ENCODE measurements around the gene DCTN3.

DCTN3 gene

GRCh38 chr9:34633851-34634550, 13.7 kb upstream of the DCTN3 start:
- H3K27ac ChIP-seq (ENCODE audit: low read length): no peak overlapping the region
- DNase-seq (ENCODE audit: low read depth, low spot score): no peak
- no CpG with 5 or more reads among the region's 3 CpGs for WGBS (ENCODE audit: insufficient coverage, insufficient read length)

GRCh38 chr9:34633166-34633565, 12.9 kb upstream of the DCTN3 start:
- Histone ChIP-seq H3K9me3 (ENCODE audit: control insufficient read depth, insufficient read depth, low read length) (no peaks in the 10 kb centered on the region), H3K27me3 (ENCODE audit: control insufficient read depth, insufficient read depth, low read length) (peaks cover 27% of the 10 kb centered on the region), H3K27ac (ENCODE audit: low read length) (no peak overlapping the region), H3K36me3 (ENCODE audit: control insufficient read depth, insufficient read depth, low read length) (peaks cover 7% of the 10 kb centered on the region), H3K4me1 (ENCODE audit: control insufficient read depth, insufficient read depth, low read length) (no peaks in the 10 kb centered on the region; the same call in 1 of the 2 replicates), H3K4me3 (ENCODE audit: low read length) (no peak overlapping the region)
- WGBS (ENCODE audit: insufficient coverage, insufficient read length): no CpG with 5 or more reads among the region's 5 CpGs
- no peak for DNase-seq (ENCODE audit: low read depth, low spot score)

More at GRCh38 chr9:34633851-34634550, 13.7 kb upstream of the DCTN3 start:
- H3K9me3 ChIP-seq (ENCODE audit: control insufficient read depth, insufficient read depth, low read length): no peaks in the 10 kb centered on the region
- H3K4me3 ChIP-seq (ENCODE audit: low read length): no peak overlapping the region
- H3K27me3 ChIP-seq (ENCODE audit: control insufficient read depth, insufficient read depth, low read length): peaks cover 21% of the 10 kb centered on the region
- H3K4me1 ChIP-seq (ENCODE audit: control insufficient read depth, insufficient read depth, low read length): no peaks in the 10 kb centered on the region; the same call in 1 of the 2 replicates
- peaks cover 7% of the 10 kb centered on the region for H3K36me3 ChIP-seq (ENCODE audit: control insufficient read depth, insufficient read depth, low read length)

GRCh38 chr9:34630402-34631154, 10.3 kb upstream of the DCTN3 start:
- Histone ChIP-seq H3K36me3 (ENCODE audit: control insufficient read depth, insufficient read depth, low read length) (peaks cover 5% of the 10 kb centered on the region), H3K27me3 (ENCODE audit: control insufficient read depth, insufficient read depth, low read length) (peaks cover 51% of the 10 kb centered on the region), H3K9me3 (ENCODE audit: control insufficient read depth, insufficient read depth, low read length) (no peaks in the 10 kb centered on the region), H3K4me3 (ENCODE audit: low read length) (no peak overlapping the region), H3K4me1 (ENCODE audit: control insufficient read depth, insufficient read depth, low read length) (no peaks in the 10 kb centered on the region), H3K27ac (ENCODE audit: low read length) (no peak overlapping the region)
- WGBS (ENCODE audit: insufficient coverage, insufficient read length): no CpG with 5 or more reads among the region's 5 CpGs
- DNase-seq (ENCODE audit: low read depth, low spot score): no peak

- H3K4me1 ChIP-seq (ENCODE audit: control insufficient read depth, insufficient read depth, low read length): no peaks in the 10 kb centered on the region
- no peaks in the 10 kb centered on the region for H3K36me3 ChIP-seq (ENCODE audit: control insufficient read depth, insufficient read depth, low read length)
- H3K9me3 ChIP-seq (ENCODE audit: control insufficient read depth, insufficient read depth, low read length): no peaks in the 10 kb centered on the region
- H3K27me3 ChIP-seq (ENCODE audit: control insufficient read depth, insufficient read depth, low read length): peaks cover 60% of the 10 kb centered on the region
- DNase-seq (ENCODE audit: low read depth, low spot score): no peak
- no peak overlapping the region for H3K27ac ChIP-seq (ENCODE audit: low read length)
- no peak overlapping the region for H3K4me3 ChIP-seq (ENCODE audit: low read length)
- whole genome bisulfite sequencing (ENCODE audit: insufficient coverage, insufficient read length): no CpG with 5 or more reads among the region's 5 CpGs
These were observed 9.2 kb upstream of the DCTN3 start for GRCh38 chr9:34629491-34629808.

GRCh38 chr9:34628656-34629490, 8.6 kb upstream of the DCTN3 start, which contains the start of gene ARID3C:
Gene ARID3C, minus strand, starts transcription at chr9:34629066. Its CDS starts 1,052 bp downstream, at chr9:34628014.
- no peaks in the 10 kb centered on the region for H3K36me3 ChIP-seq (ENCODE audit: control insufficient read depth, insufficient read depth, low read length)
- peak within 1 kb of the TSS; percentile 10; the same call in 1 of the 2 replicates for H3K4me3 ChIP-seq (ENCODE audit: low read length)
- WGBS (ENCODE audit: insufficient coverage, insufficient read length): no CpG with 5 or more reads among the region's 69 CpGs
- H3K9me3 ChIP-seq (ENCODE audit: control insufficient read depth, insufficient read depth, low read length): no peaks in the 10 kb centered on the region
- H3K27me3 ChIP-seq (ENCODE audit: control insufficient read depth, insufficient read depth, low read length): peaks cover 64% of the 10 kb centered on the region
- no peak for DNase-seq (ENCODE audit: low read depth, low spot score)
- H3K27ac ChIP-seq (ENCODE audit: low read length): no peak within 1 kb of the TSS
- no peaks in the 10 kb centered on the region for H3K4me1 ChIP-seq (ENCODE audit: control insufficient read depth, insufficient read depth, low read length)

- Histone ChIP-seq H3K36me3 (ENCODE audit: control insufficient read depth, insufficient read depth, low read length) (no peaks in the 10 kb centered on the region), H3K27ac (ENCODE audit: low read length) (no peak overlapping the region), H3K27me3 (ENCODE audit: control insufficient read depth, insufficient read depth, low read length) (peaks cover 64% of the 10 kb centered on the region), H3K4me3 (ENCODE audit: low read length) (no peak overlapping the region), H3K4me1 (ENCODE audit: control insufficient read depth, insufficient read depth, low read length) (no peaks in the 10 kb centered on the region), H3K9me3 (ENCODE audit: control insufficient read depth, insufficient read depth, low read length) (no peaks in the 10 kb centered on the region)
- DNase-seq (ENCODE audit: low read depth, low spot score): no peak
- WGBS (ENCODE audit: insufficient coverage, insufficient read length): no CpG with 5 or more reads among the region's 20 CpGs
These were observed 7.7 kb upstream of the DCTN3 start for GRCh38 chr9:34627716-34628655.

GRCh38 chr9:34625186-34625486, 4.8 kb upstream of the DCTN3 start:
- DNase-seq (ENCODE audit: low read depth, low spot score): no peak
- H3K27ac ChIP-seq (ENCODE audit: low read length): no peak overlapping the region
- H3K4me1 ChIP-seq (ENCODE audit: control insufficient read depth, insufficient read depth, low read length): no peaks in the 10 kb centered on the region
- H3K27me3 ChIP-seq (ENCODE audit: control insufficient read depth, insufficient read depth, low read length): peaks cover 52% of the 10 kb centered on the region
- no peak overlapping the region for H3K4me3 ChIP-seq (ENCODE audit: low read length)
- no CpG with 5 or more reads among the region's 3 CpGs for WGBS (ENCODE audit: insufficient coverage, insufficient read length)
- H3K9me3 ChIP-seq (ENCODE audit: control insufficient read depth, insufficient read depth, low read length): no peaks in the 10 kb centered on the region
- no peaks in the 10 kb centered on the region for H3K36me3 ChIP-seq (ENCODE audit: control insufficient read depth, insufficient read depth, low read length)

- no CpG with 5 or more reads among the region's 39 CpGs for WGBS (ENCODE audit: insufficient coverage, insufficient read length)
- Histone ChIP-seq H3K4me3 (ENCODE audit: low read length) (peak overlapping the region; percentile 10; the same call in 1 of the 2 replicates), H3K27me3 (ENCODE audit: control insufficient read depth, insufficient read depth, low read length) (peaks cover 48% of the 10 kb centered on the region)
These were observed 4.3 kb upstream of the DCTN3 start for GRCh38 chr9:34624475-34625185.

GRCh38 chr9:34623374-34624235, 3.3 kb upstream of the DCTN3 start:
- Histone ChIP-seq H3K27ac (ENCODE audit: low read length) (no peak overlapping the region), H3K27me3 (ENCODE audit: control insufficient read depth, insufficient read depth, low read length) (peaks cover 41% of the 10 kb centered on the region), H3K9me3 (ENCODE audit: control insufficient read depth, insufficient read depth, low read length) (no peaks in the 10 kb centered on the region), H3K4me3 (ENCODE audit: low read length) (no peak overlapping the region), H3K36me3 (ENCODE audit: control insufficient read depth, insufficient read depth, low read length) (no peaks in the 10 kb centered on the region), H3K4me1 (ENCODE audit: control insufficient read depth, insufficient read depth, low read length) (no peaks in the 10 kb centered on the region)
- no CpG with 5 or more reads among the region's 63 CpGs for WGBS (ENCODE audit: insufficient coverage, insufficient read length)
- DNase-seq (ENCODE audit: low read depth, low spot score): no peak

More at GRCh38 chr9:34624475-34625185, 4.3 kb upstream of the DCTN3 start:
- no peak for DNase-seq (ENCODE audit: low read depth, low spot score)
- H3K27ac ChIP-seq (ENCODE audit: low read length): no peak overlapping the region
- H3K4me1 ChIP-seq (ENCODE audit: control insufficient read depth, insufficient read depth, low read length): no peaks in the 10 kb centered on the region
- no peaks in the 10 kb centered on the region for H3K36me3 ChIP-seq (ENCODE audit: control insufficient read depth, insufficient read depth, low read length)
- no peaks in the 10 kb centered on the region for H3K9me3 ChIP-seq (ENCODE audit: control insufficient read depth, insufficient read depth, low read length)
